Adrenal gland (tissue), 5 donors: ENCODE measurements around the gene THPO.
A peak's percentile ranks its signal among the peaks of the same experiment; 100 is the strongest.

Experiments used
- CTCF ChIP-seq, 6 experiments: fragments of 450-650 bp in 4 of 6; fragments of 200-600 bp in 2 of 6; sonication (generic) in 1 of 6; IDR thresholded peaks; 1 replicate in 5 of 6; 2 replicates in 1 of 6; pipeline versions ENCODE4 v1.5.1 to v1.8.0; 2016 to 2021; ENCODE audit warnings: antibody characterized with exemption in 6 of 6, mild to moderate bottlenecking in 2 of 6, moderate library complexity in 1 of 6
- POLR2A ChIP-seq, 2 donors: fragments of 450-650 bp; IDR thresholded peaks; one replicate each; pipeline ENCODE4 v1.6.1; 2017; ENCODE audit warnings: antibody characterized with exemption in 2 of 2, mild to moderate bottlenecking in 2 of 2, moderate library complexity in 1 of 2
- donor health status: DM: no; HTN: no; CAD: no.

- TF ChIP-seq CTCF (IDR thresholded peaks at IDR 0.05): peak; percentile 88 to 98 (median 96)
- TF ChIP-seq POLR2A (IDR thresholded peaks at IDR 0.05): no peak
These were observed 6.4 kb downstream of the THPO start for GRCh38 chr3:184371570-184372018.
